Diencephalon (tissue), 1 donor: ENCODE results near the gene BEND6. TPM values are rescaled to one million over a fixed set of nuclear protein-coding genes. Genes with fewer than 3 reads are reported as not detected.

ENCODE experiments used
- small RNA-seq: library from RNA; depleted of rRNA; stranded (forward); fragments of <200 nt; gene quantifications from one replicate; pipeline ENCODE3, GENCODE V24; 2014
- total RNA-seq: library from RNA; depleted of rRNA; stranded (reverse); fragments of >200 nt; gene quantifications from one replicate; pipeline ENCODE4 v1.2.3, GENCODE V29; 2014

The BEND6 gene
- 47.3 TPM for total RNA-seq

DNA sequence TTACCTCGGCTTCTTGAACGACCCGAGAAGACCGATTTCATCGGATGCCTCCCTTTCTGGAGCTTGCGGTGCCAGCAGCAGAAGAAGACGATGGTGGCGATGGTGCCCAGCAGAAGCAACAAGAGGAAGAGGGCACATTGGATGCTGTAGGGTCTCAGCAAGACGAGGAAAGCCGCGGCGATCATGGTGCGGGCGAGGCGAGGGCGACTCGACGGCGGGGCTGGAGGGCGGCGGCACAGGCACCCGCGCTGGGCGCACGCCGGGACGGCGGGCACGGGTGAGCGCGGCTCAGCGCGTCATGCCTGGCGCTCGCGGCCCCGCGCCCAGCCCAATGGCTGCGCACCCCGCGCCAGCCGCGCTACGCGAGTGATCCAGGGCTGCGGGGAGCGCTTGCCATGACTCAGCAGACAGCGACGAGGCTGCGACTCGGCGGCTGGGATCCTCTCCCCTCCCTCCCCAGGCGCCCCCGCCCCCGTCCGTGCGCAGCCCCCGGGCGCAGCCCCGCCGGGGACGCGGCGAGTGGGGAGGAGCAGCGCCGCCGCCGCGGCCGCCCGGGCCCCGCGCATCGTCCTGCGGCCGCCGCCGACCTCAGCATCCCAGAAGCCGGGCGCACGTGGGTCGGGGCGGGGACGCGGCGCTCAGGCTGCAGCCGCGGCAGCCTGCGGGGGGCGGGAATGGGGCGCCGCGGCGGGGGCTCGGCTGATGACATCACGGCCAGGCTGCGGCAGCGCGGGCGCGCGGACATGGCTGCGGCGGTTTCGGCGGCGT, at the start of gene BEND6:
TSS of gene BEND6 (plus strand) at position 705 of the 768 bp plus-strand sequence. CDS start 26,704 bp downstream, outside the sequence.

GRCh38 chr6:57046332-57047256, 91.7 kb downstream of the BEND6 start, which contains the start of gene KIAA1586:
Gene KIAA1586, plus strand, starts transcription at chr6:57046693. Its CDS starts 63 bp downstream, at chr6:57046756.

Small RNA genes lying within 50 kb of the gene (small RNA-seq; reads per million reads assigned to genes)
- gene FTH1P15 = not detected
- not detected for gene RNU6-626P

Other genes starting within 250 kb of the BEND6 start
- gene KIAA1586, start 91.6 kb downstream of the BEND6 start, total RNA-seq = 79.6 TPM
- 147 TPM for gene ZNF451, start 135.1 kb downstream of the BEND6 start, total RNA-seq
- gene BAG2, start 217.2 kb downstream of the BEND6 start, total RNA-seq = 4.2 TPM